Stimulated activated CD4-positive, alpha-beta T cell treated with anti-CD3 and anti-CD28 coated beads, Interleukin-2, amount 100 ng/mL, for 24 hours (primary cell): ENCODE results near the gene HOXD8.

Experiments used
- DNase-seq, 2 donors: peaks; one replicate each; pipeline ENCODE4 v3.0.0-alpha.2; 2020

The HOXD8 gene

GRCh38 chr2:176160986-176161824 lies 31.7 kb downstream of the HOXD8 start:
- DNase-seq, result no peak

GRCh38 chr2:176161825-176162626 lies 32.5 kb downstream of the HOXD8 start:
- DNase-seq, result no peak

GRCh38 chr2:176162911-176163671 lies 33.6 kb downstream of the HOXD8 start:
- DNase-seq, result no peak

- DNase-seq, result no peak
Observed at GRCh38 chr2:176163672-176164056, 34.2 kb downstream of the HOXD8 start.

GRCh38 chr2:176164201-176164600 lies 34.7 kb downstream of the HOXD8 start:
- DNase-seq, result no peak

- no peak for DNase-seq
Observed at GRCh38 chr2:176164611-176165369, 35.3 kb downstream of the HOXD8 start.

- DNase-seq, result no peak
Observed at GRCh38 chr2:176165370-176166050, 36.0 kb downstream of the HOXD8 start.

GRCh38 chr2:176166272-176166671 lies 36.8 kb downstream of the HOXD8 start:
- no peak for DNase-seq

- DNase-seq, result no peak
Observed at GRCh38 chr2:176167398-176167797, 37.9 kb downstream of the HOXD8 start.

GRCh38 chr2:176169181-176169580 lies 39.7 kb downstream of the HOXD8 start:
- no peak for DNase-seq

GRCh38 chr2:176169711-176170110 lies 40.2 kb downstream of the HOXD8 start:
- no peak for DNase-seq

GRCh38 chr2:176170602-176171305 lies 41.2 kb downstream of the HOXD8 start:
- DNase-seq, result no peak

GRCh38 chr2:176171351-176172006 lies 42.0 kb downstream of the HOXD8 start:
- no peak for DNase-seq

- DNase-seq, result no peak
Observed at GRCh38 chr2:176172007-176172894, 42.7 kb downstream of the HOXD8 start.

GRCh38 chr2:176172895-176173566 lies 43.5 kb downstream of the HOXD8 start:
- DNase-seq, result no peak

GRCh38 chr2:176173567-176174381 lies 44.3 kb downstream of the HOXD8 start:
- DNase-seq, result no peak

GRCh38 chr2:176174382-176174823 lies 44.9 kb downstream of the HOXD8 start:
- DNase-seq, result no peak
